ENCODE results near the gene OMP. TPM values are rescaled to one million over a fixed set of nuclear protein-coding genes. Genes with fewer than 3 reads are reported as not detected.

The OMP gene
- total RNA-seq, 1 experiment from 2014 or later, result not detected

DNA sequence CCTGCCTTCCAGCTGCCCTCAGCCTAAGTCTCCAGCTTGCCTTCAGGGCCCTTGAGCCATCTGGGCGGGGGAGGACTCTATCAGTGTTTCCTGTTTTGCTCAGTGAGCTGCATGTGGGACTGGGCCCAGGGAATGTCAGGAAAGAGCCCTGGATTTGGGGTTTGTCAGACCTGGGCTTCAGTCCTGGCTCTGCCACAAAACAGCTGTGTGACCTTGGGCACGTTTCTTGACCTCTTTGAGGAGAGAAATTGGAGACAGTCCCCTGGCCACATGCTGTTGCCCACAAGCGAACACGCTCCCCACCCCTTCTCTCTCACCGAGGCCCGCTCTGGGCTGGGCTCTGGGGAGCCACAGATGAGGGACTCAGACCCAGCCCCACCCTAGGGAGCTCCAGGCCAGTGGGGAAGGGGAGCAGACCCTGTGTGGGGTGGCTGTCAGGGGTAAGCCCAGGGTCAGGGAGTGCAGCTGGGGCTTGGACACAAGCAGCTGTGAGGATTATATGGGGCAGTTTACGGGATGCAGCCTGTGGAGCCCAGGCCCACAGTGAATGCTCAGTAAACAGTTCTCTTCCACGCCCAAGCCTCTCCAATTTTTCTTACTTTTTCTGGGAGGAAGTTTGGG is 37.7 kb downstream of the OMP start:
- intact Hi-C loops (cut with micrococcal nuclease), result no loop called here
- Mint-ChIP-seq H3K36me3 (ENCODE audit: insufficient read depth, unreplicated experiment) (no peaks in the 10 kb centered on the region), H3K27ac (ENCODE audit: low read depth, unreplicated experiment) (no peak overlapping the region), H3K27me3 (ENCODE audit: insufficient read depth, unreplicated experiment) (no peaks in the 10 kb centered on the region), H3K4me3 (ENCODE audit: unreplicated experiment) (no peak overlapping the region), H3K4me1 (ENCODE audit: insufficient read depth, unreplicated experiment) (no peaks in the 10 kb centered on the region), H3K9me3 (ENCODE audit: unreplicated experiment) (no peaks in the 10 kb centered on the region)
- BruUV-seq (replicated peaks), result no TSS peak
- TF ChIP-seq, protein P1, sequence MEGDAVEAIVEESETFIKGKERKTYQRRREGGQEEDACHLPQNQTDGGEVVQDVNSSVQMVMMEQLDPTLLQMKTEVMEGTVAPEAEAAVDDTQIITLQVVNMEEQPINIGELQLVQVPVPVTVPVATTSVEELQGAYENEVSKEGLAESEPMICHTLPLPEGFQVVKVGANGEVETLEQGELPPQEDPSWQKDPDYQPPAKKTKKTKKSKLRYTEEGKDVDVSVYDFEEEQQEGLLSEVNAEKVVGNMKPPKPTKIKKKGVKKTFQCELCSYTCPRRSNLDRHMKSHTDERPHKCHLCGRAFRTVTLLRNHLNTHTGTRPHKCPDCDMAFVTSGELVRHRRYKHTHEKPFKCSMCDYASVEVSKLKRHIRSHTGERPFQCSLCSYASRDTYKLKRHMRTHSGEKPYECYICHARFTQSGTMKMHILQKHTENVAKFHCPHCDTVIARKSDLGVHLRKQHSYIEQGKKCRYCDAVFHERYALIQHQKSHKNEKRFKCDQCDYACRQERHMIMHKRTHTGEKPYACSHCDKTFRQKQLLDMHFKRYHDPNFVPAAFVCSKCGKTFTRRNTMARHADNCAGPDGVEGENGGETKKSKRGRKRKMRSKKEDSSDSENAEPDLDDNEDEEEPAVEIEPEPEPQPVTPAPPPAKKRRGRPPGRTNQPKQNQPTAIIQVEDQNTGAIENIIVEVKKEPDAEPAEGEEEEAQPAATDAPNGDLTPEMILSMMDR (IDR thresholded peaks at IDR 0.05; ENCODE audit: unreplicated experiment), result no peak
- CTCF ChIA-PET, result interaction anchor here (0.9 to 5.9 kb wide), 4 partner anchors 13 to 418 kb away, joined by 4 to 34 read pairs (median 5); partner anchors contain the start of gene MYO7A
- POLR2A ChIA-PET, result no interaction called here
- DNase-seq (ENCODE audit: unreplicated experiment), result no peak

- Mint-ChIP-seq H3K27me3 (ENCODE audit: insufficient read depth, unreplicated experiment) (peaks cover under 1% of the 10 kb centered on the region), H3K9me3 (ENCODE audit: unreplicated experiment) (no peaks in the 10 kb centered on the region), H3K27ac (ENCODE audit: low read depth, unreplicated experiment) (no peak overlapping the region), H3K36me3 (ENCODE audit: insufficient read depth, unreplicated experiment) (no peaks in the 10 kb centered on the region), H3K4me3 (ENCODE audit: unreplicated experiment) (no peak overlapping the region), H3K4me1 (ENCODE audit: insufficient read depth, unreplicated experiment) (no peaks in the 10 kb centered on the region)
- POLR2A ChIA-PET, result no interaction called here
- CTCF ChIA-PET, result interaction anchor here (0.5 to 5.9 kb wide), 4 partner anchors 13 to 354 kb away, joined by 3 to 34 read pairs (median 4); partner anchors contain the start of gene MYO7A
- intact Hi-C loops (cut with micrococcal nuclease), result no loop called here
- TF ChIP-seq, protein P1 (IDR thresholded peaks at IDR 0.05; ENCODE audit: unreplicated experiment), result no peak
- no TSS peak for BruUV-seq (replicated peaks)
- DNase-seq (ENCODE audit: unreplicated experiment), result no peak
Observed at GRCh38 chr11:77141034-77141433, 38.4 kb downstream of the OMP start.

DNA sequence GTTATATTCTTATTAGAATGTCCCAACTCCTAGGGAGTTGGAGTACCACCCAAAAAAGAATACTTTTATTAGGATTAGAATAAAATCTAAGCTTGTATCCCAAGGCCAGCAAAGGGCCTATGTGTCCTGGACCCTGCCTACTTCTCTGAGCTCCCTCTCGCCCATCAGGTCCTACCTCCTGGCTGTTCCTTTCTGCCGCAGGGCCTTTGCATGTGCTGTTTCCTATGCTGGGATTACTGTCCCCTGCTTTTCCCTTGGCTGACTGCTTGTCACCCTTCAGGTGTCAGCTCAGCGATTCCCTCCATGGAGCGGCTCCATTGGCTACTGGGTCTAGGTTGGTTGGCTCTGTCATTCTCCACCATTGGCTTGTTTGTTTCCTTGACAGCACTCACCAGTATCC is 38.8 kb downstream of the OMP start:
- no peak overlapping the region for H3K27ac Mint-ChIP-seq (ENCODE audit: low read depth, unreplicated experiment)
- intact Hi-C loops (cut with micrococcal nuclease), result no loop called here
- ChIA-PET CTCF (interaction anchor here (0.5 to 5.9 kb wide), 4 partner anchors 14 to 353 kb away, joined by 3 to 34 read pairs (median 4); partner anchors contain the start of gene MYO7A), POLR2A (no interaction called here)
- no peaks in the 10 kb centered on the region for H3K36me3 Mint-ChIP-seq (ENCODE audit: insufficient read depth, unreplicated experiment)
- DNase-seq (ENCODE audit: unreplicated experiment), result no peak
- no peaks in the 10 kb centered on the region for H3K9me3 Mint-ChIP-seq (ENCODE audit: unreplicated experiment)
- H3K4me1 Mint-ChIP-seq (ENCODE audit: insufficient read depth, unreplicated experiment), result no peaks in the 10 kb centered on the region
- H3K27me3 Mint-ChIP-seq (ENCODE audit: insufficient read depth, unreplicated experiment), result peaks cover 5% of the 10 kb centered on the region
- TF ChIP-seq, protein P1 (IDR thresholded peaks at IDR 0.05; ENCODE audit: unreplicated experiment), result no peak
- no TSS peak for BruUV-seq (replicated peaks)
- H3K4me3 Mint-ChIP-seq (ENCODE audit: unreplicated experiment), result no peak overlapping the region

GRCh38 chr11:77142091-77142975 is 39.7 kb downstream of the OMP start:
- ChIA-PET CTCF (interaction anchor here (5.9 kb wide), 1 partner anchor 15 kb away, joined by 34 read pairs; the partner anchor contains the start of gene MYO7A), POLR2A (no interaction called here)
- Mint-ChIP-seq H3K9me3 (ENCODE audit: unreplicated experiment) (no peaks in the 10 kb centered on the region), H3K27me3 (ENCODE audit: insufficient read depth, unreplicated experiment) (peaks cover 13% of the 10 kb centered on the region), H3K4me1 (ENCODE audit: insufficient read depth, unreplicated experiment) (no peaks in the 10 kb centered on the region), H3K4me3 (ENCODE audit: unreplicated experiment) (no peak overlapping the region), H3K27ac (ENCODE audit: low read depth, unreplicated experiment) (no peak overlapping the region), H3K36me3 (ENCODE audit: insufficient read depth, unreplicated experiment) (no peaks in the 10 kb centered on the region)
- DNase-seq (ENCODE audit: unreplicated experiment), result no peak
- intact Hi-C loops (cut with micrococcal nuclease), result no loop called here
- TF ChIP-seq, protein P1 (IDR thresholded peaks at IDR 0.05; ENCODE audit: unreplicated experiment), result no peak
- no TSS peak for BruUV-seq (replicated peaks)

Measured in MCF 10A (cell line).